H9 (cell line): ENCODE measurements around the gene GTF3C5. TPM values are rescaled to one million over a fixed set of nuclear protein-coding genes. Genes with fewer than 3 reads are reported as not detected.

ENCODE experiments used
- DNase-seq: peaks from one replicate; pipeline ENCODE4 v3.0.0-alpha.2; 2017
- H2AFZ ChIP-seq: one replicate; pipeline ENCODE4 v1.6.1; 2013; ENCODE audit warnings: mild to moderate bottlenecking, low read length, control low read depth, moderate library complexity
- H2AK5ac ChIP-seq: 2 replicates; pipeline ENCODE4 v1.6.1; 2013; ENCODE audit warnings: low read length, control low read depth, mixed read lengths; ENCODE audit not compliant: insufficient read length
- H2BK120ac ChIP-seq: one replicate; pipeline ENCODE4 v1.6.1; 2013; ENCODE audit warnings: low read depth, mild to moderate bottlenecking, low read length, control low read depth, inconsistent platforms; ENCODE audit not compliant: poor library complexity, severe bottlenecking
- H2BK12ac ChIP-seq: 2 replicates; pipeline ENCODE4 v1.6.1; 2013; ENCODE audit warnings: low read length, control low read depth, mixed read lengths, low read depth; ENCODE audit not compliant: insufficient read length
- H2BK15ac ChIP-seq: 2 replicates; pipeline ENCODE4 v1.6.1; 2013; ENCODE audit warnings: low read depth, low read length, control low read depth
- H2BK20ac ChIP-seq: one replicate; pipeline ENCODE4 v1.6.1; 2013; ENCODE audit warnings: low read depth, mild to moderate bottlenecking, low read length, control low read depth, inconsistent platforms; ENCODE audit not compliant: poor library complexity, severe bottlenecking
- H2BK5ac ChIP-seq: 2 replicates; pipeline ENCODE4 v1.6.1; 2013; ENCODE audit warnings: low read length, control low read depth, mixed read lengths; ENCODE audit not compliant: insufficient read length
- H3K14ac ChIP-seq: 2 replicates; pipeline ENCODE4 v1.6.1; 2013; ENCODE audit warnings: low read length, control low read depth; ENCODE audit not compliant: insufficient read depth
- H3K18ac ChIP-seq: 2 replicates; pipeline ENCODE4 v1.6.1; 2013; ENCODE audit warnings: low read depth, mild to moderate bottlenecking, mixed read lengths, low read length, control low read depth; ENCODE audit not compliant: insufficient read length
- H3K23ac ChIP-seq: 2 replicates; pipeline ENCODE4 v1.6.1; 2013; ENCODE audit warnings: low read length, control low read depth, mixed read lengths, low read depth; ENCODE audit not compliant: insufficient read length
- H3K23me2 ChIP-seq: 2 replicates; pipeline ENCODE4 v1.6.1; 2013; ENCODE audit warnings: low read depth, mild to moderate bottlenecking, mixed read lengths, low read length, control low read depth; ENCODE audit not compliant: insufficient read length, poor library complexity, severe bottlenecking
- H3K27ac ChIP-seq: 2 replicates; pipeline ENCODE4 v1.5.1; 2013; ENCODE audit warnings: low read length, control low read depth, mixed read lengths, low read depth; ENCODE audit not compliant: insufficient read length
- H3K27me3 ChIP-seq: 2 replicates; pipeline ENCODE4 v1.6.1; 2013; ENCODE audit warnings: low read length, control low read depth, inconsistent platforms; ENCODE audit not compliant: insufficient read depth
- H3K4ac ChIP-seq: 2 replicates; pipeline ENCODE4 v1.6.1; 2013; ENCODE audit warnings: low read depth, mild to moderate bottlenecking, control low read depth, inconsistent platforms, low read length, moderate library complexity
- H3K4me1 ChIP-seq: 2 replicates; pipeline ENCODE4 v1.6.1; 2013; ENCODE audit warnings: low read length, control low read depth, inconsistent platforms; ENCODE audit not compliant: insufficient read depth
- H3K4me2 ChIP-seq: 2 replicates; pipeline ENCODE4 v1.6.1; 2013; ENCODE audit warnings: low read length, control low read depth, mixed read lengths; ENCODE audit not compliant: insufficient read length, insufficient read depth
- H3K56ac ChIP-seq: 2 replicates; pipeline ENCODE4 v1.6.1; 2013; ENCODE audit warnings: low read depth, mild to moderate bottlenecking, mixed read lengths, low read length, control low read depth; ENCODE audit not compliant: insufficient read length
- H3K79me1 ChIP-seq: 2 replicates; pipeline ENCODE4 v1.6.1; 2013; ENCODE audit warnings: low read depth, mild to moderate bottlenecking, moderate library complexity, low read length, control low read depth, inconsistent platforms; ENCODE audit not compliant: insufficient read depth, poor library complexity, severe bottlenecking
- H3K79me2 ChIP-seq: 2 replicates; pipeline ENCODE4 v1.6.1; 2013; ENCODE audit warnings: low read length, control low read depth, inconsistent platforms; ENCODE audit not compliant: insufficient read depth
- H3K9ac ChIP-seq: 2 replicates; pipeline ENCODE4 v1.6.1; 2013; ENCODE audit warnings: low read length, control low read depth, mixed read lengths; ENCODE audit not compliant: insufficient read length; ENCODE audit errors: extremely low read depth
- H3K9me3 ChIP-seq: one replicate; pipeline ENCODE4 v1.6.1; 2013; ENCODE audit warnings: low read depth, low read length, inconsistent platforms; ENCODE audit not compliant: control insufficient read depth
- H3T11ph ChIP-seq: one replicate; pipeline ENCODE4 v1.6.1; 2013; ENCODE audit warnings: mild to moderate bottlenecking, low read length, control low read depth, inconsistent platforms
- H4K20me1 ChIP-seq: one replicate; pipeline ENCODE4 v1.6.1; 2013; ENCODE audit not compliant: control insufficient read depth, insufficient read length, insufficient read depth
- H4K5ac ChIP-seq: 2 replicates; pipeline ENCODE4 v1.6.1; 2013; ENCODE audit warnings: low read depth, mild to moderate bottlenecking, mixed read lengths, low read length, control low read depth; ENCODE audit not compliant: insufficient read length
- H4K8ac ChIP-seq: replicated peaks from 2 replicates; pipeline ENCODE4 v1.6.1; 2013; ENCODE audit warnings: low read length, control low read depth, mixed read lengths, low read depth; ENCODE audit not compliant: insufficient read length
- H4K91ac ChIP-seq: 2 replicates; pipeline ENCODE4 v1.6.1; 2013; ENCODE audit warnings: low read depth, mild to moderate bottlenecking, moderate library complexity, mixed read lengths, low read length, control low read depth; ENCODE audit not compliant: insufficient read length
- H3K27ac Mint-ChIP-seq, 3 experiments: 2 replicates in 2 of 3; 3 replicates in 1 of 3; pipeline ENCODE4 v1.8.0; 2020 to 2021; ENCODE audit warnings: mixed read lengths in 3 of 3, mild to moderate bottlenecking in 1 of 3, moderate library complexity in 1 of 3
- H3K27me3 Mint-ChIP-seq: 2 replicates; pipeline ENCODE4 v1.8.0; 2021; ENCODE audit warnings: low read depth, mild to moderate bottlenecking, moderate library complexity, mixed read lengths
- H3K36me3 Mint-ChIP-seq, 3 experiments: 2 replicates in 2 of 3; 3 replicates in 1 of 3; pipeline ENCODE4 v1.8.0; 2020 to 2021; ENCODE audit warnings: low read depth in 3 of 3, mixed read lengths in 3 of 3; ENCODE audit not compliant: insufficient read depth in 1 of 3
- H3K4me1 Mint-ChIP-seq, 2 experiments: 2 replicates each; pipeline ENCODE4 v1.8.0; 2020; ENCODE audit warnings: mixed read lengths in 2 of 2
- H3K4me3 Mint-ChIP-seq, 2 experiments: 2 replicates in 1 of 2; 3 replicates in 1 of 2; pipeline ENCODE4 v1.8.0; 2020 to 2021; ENCODE audit warnings: mild to moderate bottlenecking in 2 of 2, mixed read lengths in 2 of 2, moderate library complexity in 1 of 2
- H3K9me3 Mint-ChIP-seq, 2 experiments: 2 replicates in 1 of 2; 3 replicates in 1 of 2; pipeline ENCODE4 v1.8.0; 2020; ENCODE audit warnings: mild to moderate bottlenecking in 2 of 2, mixed read lengths in 2 of 2, moderate library complexity in 1 of 2
- WGBS: extraction: QIAGEN DNeasy Blood & Tissue Kit; methylation state at CpG from one replicate; pipeline ENCODE4 v1.1.7; 2013; ENCODE audit warnings: missing lambda C conversion rate, low lambda C conversion rate, mixed read lengths; ENCODE audit not compliant: insufficient read length; ENCODE audit errors: extremely low coverage; 5-methylcytosine and 5-hydroxymethylcytosine counted together
- total RNA-seq: library from RNA; stranded (reverse); gene quantifications from 2 replicates; pipeline ENCODE4 v1.2.1, GENCODE V29; 2021
- TF ChIP-seq, protein P1 (sequence below): fragments of 200-600 bp; sonication (generic); conservative IDR thresholded peaks from 3 replicates; pipeline ENCODE4 v1.8.0; 2021; ENCODE audit warnings: antibody characterized with exemption, mild to moderate bottlenecking

The GTF3C5 gene
- total RNA-seq, 1 experiment from 2014 or later, result 88.9 TPM

- no peaks in the 10 kb centered on the region for H3K23me2 ChIP-seq
- no peak overlapping the region for H4K8ac ChIP-seq
- no peaks in the 10 kb centered on the region for H3K4me1 Mint-ChIP-seq
- H3K4me1 ChIP-seq, result no peaks in the 10 kb centered on the region
- no peaks in the 10 kb centered on the region for H3K79me2 ChIP-seq
- no peak overlapping the region for H2AFZ ChIP-seq
- no peaks in the 10 kb centered on the region for H3K27me3 ChIP-seq
- no peaks in the 10 kb centered on the region for H3K27me3 Mint-ChIP-seq
- H3K4ac ChIP-seq, result no peak overlapping the region
- no CpG with 5 or more reads among the region's 6 CpGs for WGBS
- no peak overlapping the region for H3K18ac ChIP-seq
- H3K9me3 Mint-ChIP-seq, result peaks cover 3% of the 10 kb centered on the region in 2 experiments; a peak in 3 of 5 replicates
- H3K27ac Mint-ChIP-seq, result no peak overlapping the region
- H2BK5ac ChIP-seq, result no peak overlapping the region
- H2BK12ac ChIP-seq, result no peak overlapping the region
- no peak overlapping the region for H3K27ac ChIP-seq
- H2BK20ac ChIP-seq, result no peak overlapping the region
- no peak overlapping the region for H3K9ac ChIP-seq
- no peak overlapping the region for H3K4me2 ChIP-seq
- H3K36me3 Mint-ChIP-seq, result peaks cover 40 to 72% (median 61%) of the 10 kb centered on the region in 3 experiments
- H4K91ac ChIP-seq, result no peak overlapping the region
- H2BK15ac ChIP-seq, result no peak overlapping the region
- no peak overlapping the region for H4K5ac ChIP-seq
- no peaks in the 10 kb centered on the region for H3K9me3 ChIP-seq
- TF ChIP-seq, protein P1, sequence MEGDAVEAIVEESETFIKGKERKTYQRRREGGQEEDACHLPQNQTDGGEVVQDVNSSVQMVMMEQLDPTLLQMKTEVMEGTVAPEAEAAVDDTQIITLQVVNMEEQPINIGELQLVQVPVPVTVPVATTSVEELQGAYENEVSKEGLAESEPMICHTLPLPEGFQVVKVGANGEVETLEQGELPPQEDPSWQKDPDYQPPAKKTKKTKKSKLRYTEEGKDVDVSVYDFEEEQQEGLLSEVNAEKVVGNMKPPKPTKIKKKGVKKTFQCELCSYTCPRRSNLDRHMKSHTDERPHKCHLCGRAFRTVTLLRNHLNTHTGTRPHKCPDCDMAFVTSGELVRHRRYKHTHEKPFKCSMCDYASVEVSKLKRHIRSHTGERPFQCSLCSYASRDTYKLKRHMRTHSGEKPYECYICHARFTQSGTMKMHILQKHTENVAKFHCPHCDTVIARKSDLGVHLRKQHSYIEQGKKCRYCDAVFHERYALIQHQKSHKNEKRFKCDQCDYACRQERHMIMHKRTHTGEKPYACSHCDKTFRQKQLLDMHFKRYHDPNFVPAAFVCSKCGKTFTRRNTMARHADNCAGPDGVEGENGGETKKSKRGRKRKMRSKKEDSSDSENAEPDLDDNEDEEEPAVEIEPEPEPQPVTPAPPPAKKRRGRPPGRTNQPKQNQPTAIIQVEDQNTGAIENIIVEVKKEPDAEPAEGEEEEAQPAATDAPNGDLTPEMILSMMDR, result no peak
- no peak for DNase-seq
- H2AK5ac ChIP-seq, result no peak overlapping the region
- no peak overlapping the region for H3K56ac ChIP-seq
- no peak overlapping the region for H2BK120ac ChIP-seq
- no peak overlapping the region for H3K23ac ChIP-seq
- H3K4me3 Mint-ChIP-seq, result no peak overlapping the region
- no peak overlapping the region for H3T11ph ChIP-seq
- H3K14ac ChIP-seq, result no peak overlapping the region
- no peaks in the 10 kb centered on the region for H4K20me1 ChIP-seq
- peaks cover 4% of the 10 kb centered on the region for H3K79me1 ChIP-seq
These were observed 13.3 kb downstream of the GTF3C5 start for GRCh38 chr9:133044125-133044524.
